Measurements from ENCODE around the gene SLC2A11.
A peak's percentile ranks its signal among the peaks of the same experiment; 100 is the strongest.

SLC2A11 gene

GRCh38 chr22:23893945-23894709 lies 36.5 kb downstream of the SLC2A11 start, which contains the start of gene MIF:
TSS of gene MIF (plus strand) at chr22:23894383. CDS start at chr22:23894475, 92 bp downstream.
- DNase-seq (ENCODE audit: low read depth), result peak; percentile 98
- TF ChIP-seq MYC (IDR thresholded peaks at IDR 0.05; ENCODE audit: low read depth, low read length), result peak; percentile 79
- peak; percentile 92 for TF ChIP-seq POLR2A (IDR thresholded peaks at IDR 0.05; ENCODE audit: extremely low read depth, insufficient read length)
- TF ChIP-seq CTCF (IDR thresholded peaks at IDR 0.05; ENCODE audit: low read depth, low read length), result peak; percentile 73
- TF ChIP-seq MAX (IDR thresholded peaks at IDR 0.05; ENCODE audit: low read depth, low read length), result peak; percentile 36; the same call in 1 of the 2 replicates
- peak within 1 kb of the TSS; percentile 88 for H3K4me3 ChIP-seq (ENCODE audit: low read depth, low read length)

- H3K4me3 ChIP-seq (ENCODE audit: low read depth, low read length), result peak overlapping the region; percentile 88
- peak; percentile 93 for DNase-seq (ENCODE audit: low read depth)
- TF ChIP-seq MYC (IDR thresholded peaks at IDR 0.05; ENCODE audit: low read depth, low read length) (peak; percentile 78; the same call in 1 of the 2 replicates), MAX (IDR thresholded peaks at IDR 0.05; ENCODE audit: low read depth, low read length) (peak; percentile 66), CTCF (IDR thresholded peaks at IDR 0.05; ENCODE audit: low read depth, low read length) (peak; percentile 16), POLR2A (IDR thresholded peaks at IDR 0.05; ENCODE audit: extremely low read depth, insufficient read length) (no peak)
Observed at GRCh38 chr22:23894710-23895598, 37.3 kb downstream of the SLC2A11 start.

- no peak for DNase-seq (ENCODE audit: low read depth)
- H3K4me3 ChIP-seq (ENCODE audit: low read depth, low read length), result peak overlapping the region; percentile 88
- TF ChIP-seq CTCF (IDR thresholded peaks at IDR 0.05; ENCODE audit: low read depth, low read length), result no peak
- TF ChIP-seq POLR2A (IDR thresholded peaks at IDR 0.05; ENCODE audit: extremely low read depth, insufficient read length), result no peak
- TF ChIP-seq MYC (IDR thresholded peaks at IDR 0.05; ENCODE audit: low read depth, low read length), result no peak
- TF ChIP-seq MAX (IDR thresholded peaks at IDR 0.05; ENCODE audit: low read depth, low read length), result no peak
Observed at GRCh38 chr22:23895599-23896144, 38.0 kb downstream of the SLC2A11 start.

GRCh38 chr22:23896166-23896522 lies 38.5 kb downstream of the SLC2A11 start:
- TF ChIP-seq CTCF (IDR thresholded peaks at IDR 0.05; ENCODE audit: low read depth, low read length), result no peak
- TF ChIP-seq MYC (IDR thresholded peaks at IDR 0.05; ENCODE audit: low read depth, low read length), result no peak
- no peak for TF ChIP-seq POLR2A (IDR thresholded peaks at IDR 0.05; ENCODE audit: extremely low read depth, insufficient read length)
- TF ChIP-seq MAX (IDR thresholded peaks at IDR 0.05; ENCODE audit: low read depth, low read length), result no peak
- peak overlapping the region; percentile 88 for H3K4me3 ChIP-seq (ENCODE audit: low read depth, low read length)
- DNase-seq (ENCODE audit: low read depth), result no peak

- H3K4me3 ChIP-seq (ENCODE audit: low read depth, low read length), result no peak overlapping the region
- TF ChIP-seq MYC (IDR thresholded peaks at IDR 0.05; ENCODE audit: low read depth, low read length), result no peak
- no peak for TF ChIP-seq POLR2A (IDR thresholded peaks at IDR 0.05; ENCODE audit: extremely low read depth, insufficient read length)
- no peak for TF ChIP-seq MAX (IDR thresholded peaks at IDR 0.05; ENCODE audit: low read depth, low read length)
- TF ChIP-seq CTCF (IDR thresholded peaks at IDR 0.05; ENCODE audit: low read depth, low read length), result no peak
- peak; percentile 14 for DNase-seq (ENCODE audit: low read depth)
Observed at GRCh38 chr22:23896523-23897186, 39.0 kb downstream of the SLC2A11 start.

All from NB4 (cell line).